HuH-7 (cell line): ENCODE results near the gene CKAP4.
A peak's percentile ranks its signal among the peaks of the same experiment; 100 is the strongest.

Experiments
- DNase-seq: peaks from one replicate; pipeline ENCODE4 v3.0.0; 2011; ENCODE audit warnings: low spot score

CKAP4 gene

GRCh38 chr12:106274575-106275121, 26.8 kb upstream of the CKAP4 start:
- DNase-seq, result no peak

- no peak for DNase-seq
Observed at GRCh38 chr12:106274012-106274411, 26.2 kb upstream of the CKAP4 start.

- DNase-seq, result no peak
Observed at GRCh38 chr12:106273491-106273890, 25.7 kb upstream of the CKAP4 start.

GRCh38 chr12:106271575-106272505, 24.0 kb upstream of the CKAP4 start:
- no peak for DNase-seq

- DNase-seq, result no peak
Observed at GRCh38 chr12:106269150-106269771, 21.4 kb upstream of the CKAP4 start.

- no peak for DNase-seq
Observed at GRCh38 chr12:106267535-106267934, 19.7 kb upstream of the CKAP4 start.

GRCh38 chr12:106265116-106265515, 17.3 kb upstream of the CKAP4 start:
- DNase-seq, result no peak

- no peak for DNase-seq
Observed at GRCh38 chr12:106258935-106259334, 11.1 kb upstream of the CKAP4 start.

GRCh38 chr12:106258226-106258625, 10.4 kb upstream of the CKAP4 start:
- no peak for DNase-seq

- DNase-seq, result no peak
Observed at GRCh38 chr12:106256524-106256923, 8.7 kb upstream of the CKAP4 start.

GRCh38 chr12:106255952-106256351, 8.1 kb upstream of the CKAP4 start:
- no peak for DNase-seq

GRCh38 chr12:106255493-106255892, 7.7 kb upstream of the CKAP4 start:
- no peak for DNase-seq

GRCh38 chr12:106254724-106255123, 6.9 kb upstream of the CKAP4 start:
- DNase-seq, result no peak

GRCh38 chr12:106251631-106252455, 4.0 kb upstream of the CKAP4 start:
- no peak for DNase-seq

GRCh38 chr12:106249411-106250135, 1.8 kb upstream of the CKAP4 start:
- DNase-seq, result no peak

- DNase-seq, result no peak
Observed at GRCh38 chr12:106248846-106249371, 1.1 kb upstream of the CKAP4 start.

GRCh38 chr12:106248312-106248845, 559 bp upstream of the CKAP4 start:
- DNase-seq, result peak; percentile 76

- no peak for DNase-seq
Observed at GRCh38 chr12:106246891-106247673, 738 bp downstream of the CKAP4 start.

- peak; percentile 65 for DNase-seq
Observed at GRCh38 chr12:106245767-106246166, 2.1 kb downstream of the CKAP4 start.

GRCh38 chr12:106243620-106244019, 4.2 kb downstream of the CKAP4 start:
- no peak for DNase-seq
